ENCODE data around the gene TOMM20.

GRCh38 chr1:235087906-235088305, 40.7 kb downstream of the TOMM20 start:
- TF ChIP-seq POLR2A (IDR thresholded peaks at IDR 0.05) (no peak), CTCF (IDR thresholded peaks at IDR 0.05) (no peak)

Data from body of pancreas (tissue), 4 donors.